Measurements from ENCODE around the gene ID2. TPM values are rescaled to one million over a fixed set of nuclear protein-coding genes. Genes with fewer than 3 reads are reported as not detected.

The ID2 gene
- total RNA-seq, 1 experiment from 2014 or later, result 112 TPM

- POLR2A ChIA-PET, result interaction anchor here (0.6 to 1.4 kb wide), 7 partner anchors 8 to 389 kb away, joined by 3 to 8 read pairs (median 3); no protein-coding TSS in a partner anchor
- H3K27me3 ChIP-seq (ENCODE audit: insufficient read depth, low read length), result no peaks in the 10 kb centered on the region
- no peaks in the 10 kb centered on the region for H3K9me2 ChIP-seq (ENCODE audit: insufficient read depth)
- peaks cover 4 to 47% of the 10 kb centered on the region in 2 experiments; a peak in 3 of 4 replicates for H3K4me1 ChIP-seq (ENCODE audit: control insufficient read depth in 1 of 2, insufficient read depth in 2 of 2, low read length in 2 of 2)
- TF ChIP-seq TCF7L2 (IDR thresholded peaks at IDR 0.05; ENCODE audit: borderline replicate concordance, extremely low read depth, insufficient read depth, insufficient read length) (no peak), FOSL1 (IDR thresholded peaks at IDR 0.05; ENCODE audit: low read depth) (no peak), ELF1 (IDR thresholded peaks at IDR 0.05; ENCODE audit: borderline replicate concordance, low read depth) (no peak), CBX3 (IDR thresholded peaks at IDR 0.05; ENCODE audit: low read depth) (no peak), JUND (IDR thresholded peaks at IDR 0.05) (no peak), SP1 (IDR thresholded peaks at IDR 0.05; ENCODE audit: low read depth) (no peak), POLR2A (IDR thresholded peaks at IDR 0.05; ENCODE audit: borderline replicate concordance, extremely low read depth, insufficient read depth, insufficient read length) (no peak), ZNF274 (IDR thresholded peaks at IDR 0.05; ENCODE audit: low read depth, low read length) (no peak), REST (IDR thresholded peaks at IDR 0.05; ENCODE audit: low read depth) (no peak), CTCF (IDR thresholded peaks at IDR 0.05 in 2 of 3, conservative IDR thresholded peaks at IDR 0.05 in 1 of 3; ENCODE audit: borderline replicate concordance in 1 of 3, insufficient read depth in 1 of 3, low read depth in 2 of 3, low read length in 2 of 3) (no peak)
- no peaks in the 10 kb centered on the region for H3K9me3 ChIP-seq (ENCODE audit: control insufficient read depth in 1 of 2, insufficient read depth in 1 of 2, low read depth in 1 of 2, low read length in 2 of 2)
- no peak overlapping the region for H2AFZ ChIP-seq (ENCODE audit: low read depth, low read length, poor library complexity, severe bottlenecking)
- DNase-seq (ENCODE audit: low read depth, low spot score) (peak; percentile 38), ATAC-seq (peak; percentile 0; the same call in 1 of the 2 replicates)
- RAD21 ChIA-PET (ENCODE audit: low non-redundant PET in 1 of 2, low total read pairs in 2 of 2, uncharacterized antibody in 2 of 2, unreplicated experiment in 2 of 2), result no interaction called here
- peaks cover 31% of the 10 kb centered on the region for H3K79me2 ChIP-seq (ENCODE audit: insufficient read depth, low read length)
- peak overlapping the region; percentile 41 to 80 for H3K4me3 ChIP-seq (replicated peaks in 1 of 2; ENCODE audit: low read depth in 1 of 2, low read length in 2 of 2)
- peak overlapping the region; percentile 88 for H3K4me2 ChIP-seq (ENCODE audit: low read length)
- peaks cover 2 to 11% of the 10 kb centered on the region in 2 experiments; a peak in 2 of 4 replicates for H3K36me3 ChIP-seq (ENCODE audit: control insufficient read depth in 1 of 2, insufficient read depth in 2 of 2, low read length in 2 of 2)
- peaks cover 5% of the 10 kb centered on the region; the same call in 1 of the 2 replicates for H4K20me1 ChIP-seq (ENCODE audit: insufficient read depth)
- CTCF ChIA-PET, result interaction anchor here (1.2 to 1.8 kb wide), 2 partner anchors 1257 to 1587 kb away, joined by 3 to 7 read pairs; no protein-coding TSS in a partner anchor
- peak overlapping the region; percentile 82 for H3K27ac ChIP-seq (ENCODE audit: low read depth, low read length)
- BruUV-seq (replicated peaks), result no TSS peak
- peak overlapping the region; percentile 66 for H3K9ac ChIP-seq (ENCODE audit: low read length)
- intact Hi-C loops (cut with micrococcal nuclease), result loop anchor here (2.0 to 10.0 kb wide), 4 partner anchors 372 to 1587 kb away; no protein-coding TSS in a partner anchor
Measured at GRCh38 chr2:8684540-8684877, 2.7 kb downstream of the ID2 start.
